Neutrophil (primary cell): Measurements from ENCODE around the gene MVP.

Experiments used
- H3K27ac ChIP-seq: fragments of 200-600 bp; sonication (generic); 2 replicates; pipeline ENCODE4 v1.5.1; 2016; ENCODE audit warnings: mild to moderate bottlenecking, moderate library complexity
- H3K27me3 ChIP-seq: fragments of 200-600 bp; sonication (generic); 2 replicates; pipeline ENCODE4 v1.6.0; 2016; ENCODE audit warnings: mild to moderate bottlenecking
- H3K36me3 ChIP-seq: fragments of 200-600 bp; sonication (generic); 2 replicates; pipeline ENCODE4 v1.5.1; 2017
- H3K4me1 ChIP-seq, 2 experiments: fragments of 200-600 bp in 1 of 2; sonication (generic) in 1 of 2; 1 replicate in 1 of 2; 2 replicates in 1 of 2; pipeline versions ENCODE4 v1.5.1 to v1.6.1; 2013 to 2016; ENCODE audit warnings: low read depth in 1 of 2, low read length in 1 of 2, mild to moderate bottlenecking in 1 of 2, moderate library complexity in 1 of 2; ENCODE audit not compliant: control insufficient read depth in 1 of 2, insufficient read depth in 1 of 2
- H3K4me3 ChIP-seq, 2 experiments: fragments of 200-600 bp in 1 of 2; sonication (generic) in 1 of 2; 1 replicate in 1 of 2; 2 replicates in 1 of 2; pipeline ENCODE4 v1.5.1; 2013 to 2016; ENCODE audit warnings: low read depth in 1 of 2, low read length in 1 of 2, mild to moderate bottlenecking in 1 of 2, moderate library complexity in 1 of 2
- H3K9me3 ChIP-seq: fragments of 200-600 bp; sonication (generic); 2 replicates; pipeline ENCODE4 v1.5.1; 2016
- TF ChIP-seq, protein P1 (sequence below): fragments of 200-600 bp; sonication (generic); IDR thresholded peaks from 2 replicates; pipeline ENCODE4 v1.5.1; 2016; ENCODE audit warnings: antibody characterized with exemption

Gene MVP

DNA sequence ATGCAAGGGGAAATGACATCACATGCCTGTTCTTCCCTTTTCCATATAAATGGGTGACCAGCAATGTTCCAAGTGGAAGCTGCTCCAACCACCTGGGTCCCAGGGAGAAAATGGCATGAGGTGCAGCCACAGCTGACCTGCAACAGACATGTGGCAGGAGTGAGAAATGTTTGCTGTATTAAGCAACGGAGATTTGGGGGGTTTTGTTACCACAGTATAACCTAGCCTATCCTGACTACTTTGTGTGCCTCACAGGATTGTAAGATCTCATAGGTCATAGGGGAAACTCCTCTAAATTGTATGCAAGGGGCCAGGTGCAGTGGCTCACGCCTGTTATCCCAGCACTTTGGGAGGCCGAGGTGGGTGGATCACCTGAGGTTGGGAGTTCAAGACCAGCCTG is 30.7 kb downstream of the MVP start:
- Histone ChIP-seq H3K27ac (no peak overlapping the region), H3K36me3 (peaks cover 39% of the 10 kb centered on the region), H3K4me1 (no peaks in the 10 kb centered on the region), H3K4me3 (no peak overlapping the region), H3K27me3 (no peaks in the 10 kb centered on the region), H3K9me3 (no peaks in the 10 kb centered on the region)
- TF ChIP-seq, protein P1, sequence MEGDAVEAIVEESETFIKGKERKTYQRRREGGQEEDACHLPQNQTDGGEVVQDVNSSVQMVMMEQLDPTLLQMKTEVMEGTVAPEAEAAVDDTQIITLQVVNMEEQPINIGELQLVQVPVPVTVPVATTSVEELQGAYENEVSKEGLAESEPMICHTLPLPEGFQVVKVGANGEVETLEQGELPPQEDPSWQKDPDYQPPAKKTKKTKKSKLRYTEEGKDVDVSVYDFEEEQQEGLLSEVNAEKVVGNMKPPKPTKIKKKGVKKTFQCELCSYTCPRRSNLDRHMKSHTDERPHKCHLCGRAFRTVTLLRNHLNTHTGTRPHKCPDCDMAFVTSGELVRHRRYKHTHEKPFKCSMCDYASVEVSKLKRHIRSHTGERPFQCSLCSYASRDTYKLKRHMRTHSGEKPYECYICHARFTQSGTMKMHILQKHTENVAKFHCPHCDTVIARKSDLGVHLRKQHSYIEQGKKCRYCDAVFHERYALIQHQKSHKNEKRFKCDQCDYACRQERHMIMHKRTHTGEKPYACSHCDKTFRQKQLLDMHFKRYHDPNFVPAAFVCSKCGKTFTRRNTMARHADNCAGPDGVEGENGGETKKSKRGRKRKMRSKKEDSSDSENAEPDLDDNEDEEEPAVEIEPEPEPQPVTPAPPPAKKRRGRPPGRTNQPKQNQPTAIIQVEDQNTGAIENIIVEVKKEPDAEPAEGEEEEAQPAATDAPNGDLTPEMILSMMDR, result no peak

DNA sequence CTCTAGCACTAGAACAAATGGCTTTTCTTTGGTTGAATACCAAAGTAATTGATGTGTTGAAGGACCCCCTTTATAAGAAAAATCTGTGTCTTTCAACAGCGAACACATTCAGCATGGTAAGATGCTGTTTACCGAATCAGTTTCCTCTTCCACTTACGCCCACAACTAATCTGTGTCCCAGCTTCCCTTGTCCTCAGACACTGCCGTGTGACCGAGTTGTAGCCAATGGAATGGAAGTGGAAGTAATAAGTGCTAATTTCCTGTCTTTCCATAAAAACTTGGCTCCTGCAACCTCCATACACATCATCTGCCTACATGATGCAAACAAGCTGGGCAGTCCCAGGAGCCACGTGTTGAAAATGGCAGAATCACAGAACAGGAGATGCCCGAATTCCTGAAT is 32.4 kb downstream of the MVP start:
- no peaks in the 10 kb centered on the region for H3K4me1 ChIP-seq
- no peaks in the 10 kb centered on the region for H3K27me3 ChIP-seq
- TF ChIP-seq, protein P1, result no peak
- no peaks in the 10 kb centered on the region for H3K9me3 ChIP-seq
- no peak overlapping the region for H3K27ac ChIP-seq
- peaks cover 23% of the 10 kb centered on the region for H3K36me3 ChIP-seq
- no peak overlapping the region for H3K4me3 ChIP-seq

DNA sequence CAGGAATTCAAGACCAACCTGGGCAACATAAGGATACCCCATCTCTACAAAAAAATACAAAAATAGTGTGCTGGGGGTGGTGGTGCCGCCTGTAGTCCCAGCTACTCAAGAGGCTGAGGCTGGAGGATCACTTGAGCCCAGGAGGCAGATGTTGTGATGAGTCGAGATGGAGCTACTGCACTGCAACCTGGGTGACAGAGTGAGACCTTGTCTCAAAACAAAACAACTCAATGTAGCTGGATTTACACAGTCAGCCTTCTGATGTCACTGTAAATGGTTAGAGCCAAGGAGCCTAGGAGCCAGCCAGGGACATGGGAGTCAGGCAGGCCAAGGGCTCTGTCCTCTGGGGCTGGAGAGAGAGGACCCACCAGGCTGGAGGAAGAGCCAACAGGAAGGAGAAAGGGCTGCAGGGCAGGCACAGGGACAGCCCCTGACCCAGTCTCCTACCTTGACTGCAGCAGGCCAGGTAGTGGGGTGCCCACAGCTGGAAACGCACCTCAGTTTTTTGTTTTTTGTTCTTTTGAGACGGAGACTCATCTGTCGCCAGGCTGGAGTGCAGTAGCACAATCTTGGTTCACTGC is 34.3 kb downstream of the MVP start:
- Histone ChIP-seq H3K9me3 (no peaks in the 10 kb centered on the region), H3K27ac (no peak overlapping the region), H3K4me3 (no peak overlapping the region), H3K36me3 (peaks cover 21% of the 10 kb centered on the region), H3K27me3 (no peaks in the 10 kb centered on the region), H3K4me1 (no peaks in the 10 kb centered on the region)
- TF ChIP-seq, protein P1, result no peak

DNA sequence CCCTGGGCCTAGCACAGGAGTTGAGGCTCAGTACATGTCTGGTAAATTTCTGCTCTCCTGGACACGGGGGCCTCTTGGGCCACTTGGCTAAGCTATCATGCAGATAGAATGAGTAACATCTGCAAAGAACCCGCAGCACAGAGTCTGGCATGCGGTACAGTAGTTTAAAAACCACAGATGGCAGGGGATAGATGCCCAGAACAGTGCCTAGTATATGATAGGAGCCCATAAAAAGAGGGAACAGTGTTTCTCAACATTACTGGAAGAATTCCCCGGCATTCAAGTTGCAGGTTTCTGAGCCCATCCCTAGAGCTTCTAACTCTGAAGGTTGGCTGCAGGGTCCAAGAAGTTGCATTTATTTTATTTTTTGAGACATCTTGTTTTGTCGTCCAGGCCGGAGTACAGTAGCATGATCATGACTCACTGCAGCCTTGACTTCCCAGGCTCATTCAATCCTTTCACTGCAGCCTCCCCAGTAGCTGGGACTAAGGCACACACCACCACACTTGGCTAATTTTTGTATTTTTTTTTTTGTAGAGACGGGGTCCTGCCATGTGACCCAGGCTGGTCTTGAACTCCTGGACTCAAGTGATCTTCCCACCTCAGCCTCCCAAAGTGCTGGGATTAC is 37.0 kb downstream of the MVP start:
- TF ChIP-seq, protein P1, result no peak

DNA sequence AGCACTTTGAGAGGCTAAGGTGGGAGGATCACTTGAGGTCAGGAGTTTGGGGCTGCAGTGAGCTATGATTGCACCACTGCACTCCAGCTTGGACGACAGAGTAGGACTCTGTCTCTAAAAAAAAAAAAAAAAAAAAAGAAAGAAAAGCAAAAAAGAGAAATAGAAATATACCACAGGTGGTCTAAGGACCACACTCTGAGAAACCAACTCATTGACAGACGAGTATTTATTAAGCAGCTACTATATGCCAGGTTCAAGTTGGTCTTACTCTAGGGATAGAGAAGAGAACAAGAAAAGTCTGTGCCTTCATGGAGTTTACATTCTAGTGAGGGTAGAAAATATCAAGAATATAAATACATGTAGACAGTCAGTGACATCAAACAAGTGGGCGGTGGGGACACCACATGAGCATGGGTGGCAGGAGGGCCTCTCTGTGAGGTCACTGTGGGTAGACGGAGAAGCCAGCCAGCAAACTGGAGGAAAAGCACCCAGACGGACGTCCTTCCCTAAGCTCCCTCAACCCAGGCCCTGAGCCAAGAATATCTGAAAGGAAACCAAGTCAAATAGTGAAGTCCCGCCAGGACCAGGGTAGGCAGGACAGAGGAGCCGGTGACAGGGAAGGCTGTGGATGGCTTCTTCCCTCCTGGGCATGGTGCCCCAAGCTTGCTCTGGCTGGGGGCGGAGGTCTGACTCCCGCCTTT is 38.0 kb downstream of the MVP start:
- Histone ChIP-seq H3K9me3 (no peaks in the 10 kb centered on the region), H3K36me3 (peaks cover 33% of the 10 kb centered on the region), H3K4me3 (no peak overlapping the region), H3K27me3 (no peaks in the 10 kb centered on the region), H3K27ac (no peak overlapping the region), H3K4me1 (peaks cover 15 to 16% of the 10 kb centered on the region in 2 experiments)
- TF ChIP-seq, protein P1, result no peak

More for the DNA sequence above, 37.0 kb downstream of the MVP start:
- Histone ChIP-seq H3K36me3 (peaks cover 33% of the 10 kb centered on the region), H3K4me1 (peaks cover 12 to 13% of the 10 kb centered on the region in 2 experiments), H3K4me3 (no peak overlapping the region), H3K27me3 (no peaks in the 10 kb centered on the region), H3K9me3 (no peaks in the 10 kb centered on the region), H3K27ac (no peak overlapping the region)
